HepG2 (cell line): ENCODE data around the gene ZKSCAN3. TPM values are rescaled to one million over a fixed set of nuclear protein-coding genes. Genes with fewer than 3 reads are reported as not detected.
A peak's percentile ranks its signal among the peaks of the same experiment; 100 is the strongest.

Experiments used
- CBFB ChIP-seq: sonication (generic); formaldehyde crosslinking; IDR thresholded peaks from 2 replicates; pipeline ENCODE4 v1.4.0; 2020; ENCODE audit warnings: missing genetic modification reagents
- HOXA3 ChIP-seq: sonication (generic); formaldehyde crosslinking; IDR thresholded peaks from 2 replicates; pipeline ENCODE4 v1.5.0; 2020; ENCODE audit warnings: missing genetic modification reagents
- HOXD1 ChIP-seq: sonication (generic); formaldehyde crosslinking; IDR thresholded peaks from 2 replicates; pipeline ENCODE4 v1.5.0; 2020; ENCODE audit warnings: missing genetic modification reagents
- KAT7 ChIP-seq: IDR thresholded peaks from 2 replicates; pipeline ENCODE4 v1.6.1; 2018; ENCODE audit warnings: borderline replicate concordance, missing compliant biosample characterization
- KDM3A ChIP-seq: IDR thresholded peaks from 2 replicates; pipeline ENCODE4 v1.6.1; 2018; ENCODE audit warnings: low read depth, missing compliant biosample characterization
- MYNN ChIP-seq: sonication (generic); formaldehyde crosslinking; IDR thresholded peaks from 2 replicates; pipeline ENCODE4 v1.4.0; 2020; ENCODE audit warnings: mild to moderate bottlenecking, low read depth, missing genetic modification reagents
- NCOR1 ChIP-seq: fragments of 200-600 bp; sonication (generic); IDR thresholded peaks from 2 replicates; pipeline ENCODE4 v1.7.0; 2017; ENCODE audit warnings: antibody characterized with exemption, low read length, borderline replicate concordance
- PITX1 ChIP-seq: sonication (generic); formaldehyde crosslinking; IDR thresholded peaks from 2 replicates; pipeline ENCODE4 v1.5.1; 2020; ENCODE audit warnings: mild to moderate bottlenecking, missing genetic modification reagents
- RELA ChIP-seq: sonication (generic); formaldehyde crosslinking; IDR thresholded peaks from 2 replicates; pipeline ENCODE4 v1.4.0; 2020; ENCODE audit warnings: missing genetic modification reagents
- RFXANK ChIP-seq: IDR thresholded peaks from 2 replicates; pipeline ENCODE4 v1.6.1; 2016
- RFXAP ChIP-seq: sonication (generic); formaldehyde crosslinking; IDR thresholded peaks from 2 replicates; pipeline ENCODE4 v1.4.0; 2020; ENCODE audit warnings: missing genetic modification reagents, borderline replicate concordance
- SMAD3 ChIP-seq: sonication (generic); formaldehyde crosslinking; IDR thresholded peaks from 2 replicates; pipeline ENCODE4 v1.4.0; 2020; ENCODE audit warnings: missing genetic modification reagents
- STAG1 ChIP-seq: sonication (generic); formaldehyde crosslinking; IDR thresholded peaks from 2 replicates; pipeline ENCODE4 v1.4.0; 2020; ENCODE audit warnings: missing genetic modification reagents
- ZMYM2 ChIP-seq: sonication (generic); formaldehyde crosslinking; IDR thresholded peaks from 2 replicates; pipeline ENCODE4 v1.8.0; 2022; ENCODE audit warnings: mild to moderate bottlenecking, missing genetic modification reagents
- ZNF205 ChIP-seq: IDR thresholded peaks from 2 replicates; pipeline ENCODE4 v1.6.1; 2018; ENCODE audit warnings: missing biosample characterization, missing genetic modification reagents
- ZNF275 ChIP-seq: sonication (generic); formaldehyde crosslinking; IDR thresholded peaks from 2 replicates; pipeline ENCODE4 v1.8.0; 2022; ENCODE audit warnings: missing genetic modification reagents, mild to moderate bottlenecking, inconsistent platforms, borderline replicate concordance
- ZNF292 ChIP-seq: sonication (generic); formaldehyde crosslinking; IDR thresholded peaks from 2 replicates; pipeline ENCODE4 v1.8.1; 2022; ENCODE audit warnings: mild to moderate bottlenecking, low read depth, missing genetic modification reagents, borderline replicate concordance
- ZNF34 ChIP-seq: sonication (generic); formaldehyde crosslinking; IDR thresholded peaks from 2 replicates; pipeline ENCODE4 v1.4.0; 2020; ENCODE audit warnings: mild to moderate bottlenecking, missing genetic modification reagents, borderline replicate concordance
- polyA plus RNA-seq, 8 experiments: library from polyadenylated mRNA; depleted of rRNA in 3 of 8; stranded (reverse) in 7 of 8; unstranded in 1 of 8; fragments of >200 nt; fragmentation: Illumina TruSeq in 4 of 8; extraction: Trizol in 4 of 8; gene quantifications; 2 replicates each; pipeline versions ENCODE4 v1.2.1 to v1.2.3, GENCODE V29; 2011 to 2016; ENCODE audit warnings: low read depth in 4 of 8, missing spikeins in 1 of 8, mixed read lengths in 1 of 8; ENCODE audit not compliant: insufficient read depth in 1 of 8
- total RNA-seq, 5 experiments: library from RNA; depleted of rRNA; stranded (reverse); fragments of >200 nt; fragmentation: Illumina TruSeq; extraction: Trizol; gene quantifications; 2 replicates each; pipeline ENCODE4 v1.2.3, GENCODE V29; 2016; ENCODE audit warnings: low read depth in 1 of 5
- TF ChIP-seq, protein P1 (sequence below): sonication (generic); formaldehyde crosslinking; IDR thresholded peaks from 2 replicates; pipeline ENCODE4 v1.8.0; 2022; ENCODE audit warnings: missing genetic modification reagents, mild to moderate bottlenecking, borderline replicate concordance
- TF ChIP-seq, protein P2 (sequence below): sonication (generic); formaldehyde crosslinking; IDR thresholded peaks from 2 replicates; pipeline ENCODE4 v1.5.1; 2020; ENCODE audit warnings: mild to moderate bottlenecking, moderate library complexity, missing genetic modification reagents
- TF ChIP-seq, protein P3 (sequence below): sonication (generic); formaldehyde crosslinking; IDR thresholded peaks from 2 replicates; pipeline ENCODE4 v1.4.0; 2020; ENCODE audit warnings: missing genetic modification reagents, borderline replicate concordance
- TF ChIP-seq, protein P4 (sequence below): sonication (generic); formaldehyde crosslinking; IDR thresholded peaks from 2 replicates; pipeline ENCODE4 v1.5.1; 2020; ENCODE audit warnings: missing genetic modification reagents, mild to moderate bottlenecking, borderline replicate concordance

The ZKSCAN3 gene
- total and polyA plus RNA-seq, 2 of the 13 experiments (the other 11 are each of a cell fraction or from before 2014, with no cell fraction given), result 3.3 to 7.4 TPM

DNA sequence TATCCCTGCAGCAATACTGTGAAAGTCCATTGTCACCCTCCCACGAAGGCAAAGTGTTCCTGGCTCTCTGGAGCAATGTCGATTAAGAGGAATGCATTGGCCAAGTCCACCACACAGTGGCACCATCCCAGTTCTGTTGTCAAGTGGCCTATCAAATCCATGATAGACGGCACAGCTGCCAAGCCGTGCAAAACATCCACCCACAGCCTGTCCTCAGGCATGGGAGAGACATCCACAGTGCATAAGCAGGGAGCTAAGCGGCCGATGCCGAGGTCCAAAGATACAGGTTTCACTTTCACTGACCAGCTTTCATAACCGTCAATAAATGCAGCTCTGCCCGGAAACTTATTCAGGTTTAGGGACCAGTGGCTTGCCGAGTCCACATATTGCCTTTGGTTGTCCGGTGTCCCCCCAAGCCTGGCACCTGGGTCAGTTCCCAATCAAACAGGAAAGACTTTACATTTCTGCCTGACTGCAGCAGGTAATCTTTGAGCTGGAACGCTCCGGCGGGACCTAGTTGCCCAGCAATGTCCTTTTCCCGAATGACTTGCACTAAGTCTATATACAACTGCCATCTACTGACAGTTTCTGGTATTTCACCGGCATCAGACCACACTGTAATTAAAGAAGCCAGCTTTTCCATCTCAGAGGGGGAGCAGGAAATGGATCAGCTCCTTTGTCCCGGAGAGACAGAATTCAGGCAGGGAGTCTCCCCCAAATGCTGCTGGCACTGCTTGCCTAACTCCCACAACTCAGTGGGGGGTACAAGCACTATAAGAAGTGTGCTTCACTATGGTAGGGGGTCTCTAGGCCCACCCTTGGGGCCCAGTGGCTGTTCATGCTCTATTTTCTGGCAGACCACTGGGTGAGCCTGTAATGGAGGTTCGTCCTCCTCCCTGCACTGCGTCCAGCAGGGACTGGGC is 6.3 kb downstream of the ZKSCAN3 start (continued):
- TF ChIP-seq KDM3A (CRISPR knock-in tag), result peak; percentile 85
- peak; percentile 58; the same call in 1 of the 2 replicates for TF ChIP-seq RFXANK
- TF ChIP-seq, protein P1, sequence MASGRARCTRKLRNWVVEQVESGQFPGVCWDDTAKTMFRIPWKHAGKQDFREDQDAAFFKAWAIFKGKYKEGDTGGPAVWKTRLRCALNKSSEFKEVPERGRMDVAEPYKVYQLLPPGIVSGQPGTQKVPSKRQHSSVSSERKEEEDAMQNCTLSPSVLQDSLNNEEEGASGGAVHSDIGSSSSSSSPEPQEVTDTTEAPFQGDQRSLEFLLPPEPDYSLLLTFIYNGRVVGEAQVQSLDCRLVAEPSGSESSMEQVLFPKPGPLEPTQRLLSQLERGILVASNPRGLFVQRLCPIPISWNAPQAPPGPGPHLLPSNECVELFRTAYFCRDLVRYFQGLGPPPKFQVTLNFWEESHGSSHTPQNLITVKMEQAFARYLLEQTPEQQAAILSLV (CRISPR knock-in tag), result 0 out of 2 replicates have a peak, but pooled peaks have one; percentile 15
- TF ChIP-seq, protein P2, sequence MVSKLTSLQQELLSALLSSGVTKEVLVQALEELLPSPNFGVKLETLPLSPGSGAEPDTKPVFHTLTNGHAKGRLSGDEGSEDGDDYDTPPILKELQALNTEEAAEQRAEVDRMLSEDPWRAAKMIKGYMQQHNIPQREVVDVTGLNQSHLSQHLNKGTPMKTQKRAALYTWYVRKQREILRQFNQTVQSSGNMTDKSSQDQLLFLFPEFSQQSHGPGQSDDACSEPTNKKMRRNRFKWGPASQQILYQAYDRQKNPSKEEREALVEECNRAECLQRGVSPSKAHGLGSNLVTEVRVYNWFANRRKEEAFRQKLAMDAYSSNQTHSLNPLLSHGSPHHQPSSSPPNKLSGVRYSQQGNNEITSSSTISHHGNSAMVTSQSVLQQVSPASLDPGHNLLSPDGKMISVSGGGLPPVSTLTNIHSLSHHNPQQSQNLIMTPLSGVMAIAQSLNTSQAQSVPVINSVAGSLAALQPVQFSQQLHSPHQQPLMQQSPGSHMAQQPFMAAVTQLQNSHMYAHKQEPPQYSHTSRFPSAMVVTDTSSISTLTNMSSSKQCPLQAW (CRISPR knock-in tag), result peak; percentile 90
- peak; percentile 52; the same call in 1 of the 2 replicates for TF ChIP-seq ZNF275 (CRISPR knock-in tag)
- TF ChIP-seq, protein P3, sequence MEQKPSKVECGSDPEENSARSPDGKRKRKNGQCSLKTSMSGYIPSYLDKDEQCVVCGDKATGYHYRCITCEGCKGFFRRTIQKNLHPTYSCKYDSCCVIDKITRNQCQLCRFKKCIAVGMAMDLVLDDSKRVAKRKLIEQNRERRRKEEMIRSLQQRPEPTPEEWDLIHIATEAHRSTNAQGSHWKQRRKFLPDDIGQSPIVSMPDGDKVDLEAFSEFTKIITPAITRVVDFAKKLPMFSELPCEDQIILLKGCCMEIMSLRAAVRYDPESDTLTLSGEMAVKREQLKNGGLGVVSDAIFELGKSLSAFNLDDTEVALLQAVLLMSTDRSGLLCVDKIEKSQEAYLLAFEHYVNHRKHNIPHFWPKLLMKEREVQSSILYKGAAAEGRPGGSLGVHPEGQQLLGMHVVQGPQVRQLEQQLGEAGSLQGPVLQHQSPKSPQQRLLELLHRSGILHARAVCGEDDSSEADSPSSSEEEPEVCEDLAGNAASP (CRISPR knock-in tag), result 0 out of 2 replicates have a peak, but pooled peaks have one; percentile 18
- 0 out of 2 replicates have a peak, but pooled peaks have one; percentile 63 for TF ChIP-seq RFXAP (CRISPR knock-in tag)
- TF ChIP-seq MYNN (CRISPR knock-in tag), result peak; percentile 81; the same call in 1 of the 2 replicates
- peak; percentile 59; the same call in 1 of the 2 replicates for TF ChIP-seq CBFB (CRISPR knock-in tag)
- TF ChIP-seq, protein P4, sequence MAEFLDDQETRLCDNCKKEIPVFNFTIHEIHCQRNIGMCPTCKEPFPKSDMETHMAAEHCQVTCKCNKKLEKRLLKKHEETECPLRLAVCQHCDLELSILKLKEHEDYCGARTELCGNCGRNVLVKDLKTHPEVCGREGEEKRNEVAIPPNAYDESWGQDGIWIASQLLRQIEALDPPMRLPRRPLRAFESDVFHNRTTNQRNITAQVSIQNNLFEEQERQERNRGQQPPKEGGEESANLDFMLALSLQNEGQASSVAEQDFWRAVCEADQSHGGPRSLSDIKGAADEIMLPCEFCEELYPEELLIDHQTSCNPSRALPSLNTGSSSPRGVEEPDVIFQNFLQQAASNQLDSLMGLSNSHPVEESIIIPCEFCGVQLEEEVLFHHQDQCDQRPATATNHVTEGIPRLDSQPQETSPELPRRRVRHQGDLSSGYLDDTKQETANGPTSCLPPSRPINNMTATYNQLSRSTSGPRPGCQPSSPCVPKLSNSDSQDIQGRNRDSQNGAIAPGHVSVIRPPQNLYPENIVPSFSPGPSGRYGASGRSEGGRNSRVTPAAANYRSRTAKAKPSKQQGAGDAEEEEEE, result peak; percentile 74; the same call in 1 of the 2 replicates
- TF ChIP-seq RELA, result no peak
- peak; percentile 65; the same call in 1 of the 2 replicates for TF ChIP-seq ZNF292 (CRISPR knock-in tag)
- TF ChIP-seq HOXD1 (CRISPR knock-in tag), result no peak
- TF ChIP-seq ZNF34 (CRISPR knock-in tag), result peak; percentile 66; the same call in 1 of the 2 replicates
- TF ChIP-seq HOXA3 (CRISPR knock-in tag), result peak; percentile 30; the same call in 1 of the 2 replicates
- TF ChIP-seq PITX1, result peak; percentile 67; the same call in 1 of the 2 replicates
- TF ChIP-seq ZMYM2 (CRISPR knock-in tag), result peak; percentile 44; the same call in 1 of the 2 replicates
- peak; percentile 94 for TF ChIP-seq STAG1 (CRISPR knock-in tag)
- peak; percentile 51; the same call in 1 of the 2 replicates for TF ChIP-seq NCOR1
- peak; percentile 48 for TF ChIP-seq ZNF205 (CRISPR knock-in tag)
- TF ChIP-seq SMAD3 (CRISPR knock-in tag), result peak; percentile 68; the same call in 1 of the 2 replicates
- TF ChIP-seq KAT7 (CRISPR knock-in tag), result peak; percentile 86; the same call in 1 of the 2 replicates
